ENCODE data around the gene UCN2.

Gene UCN2

GRCh38 chr3:48566401-48566760 is 2.8 kb upstream of the UCN2 start:
- ATAC-seq, result no peak
- TF ChIP-seq ZNF70 (CRISPR knock-in tag; IDR thresholded peaks at IDR 0.05) (no peak), PATZ1 (CRISPR knock-in tag; IDR thresholded peaks at IDR 0.05; ENCODE audit: borderline replicate concordance) (no peak), POU6F1 (CRISPR knock-in tag; IDR thresholded peaks at IDR 0.05; ENCODE audit: borderline replicate concordance, low read depth) (no peak), TSHZ2 (CRISPR knock-in tag; IDR thresholded peaks at IDR 0.05) (no peak), GLIS3 (CRISPR knock-in tag; IDR thresholded peaks at IDR 0.05) (no peak), CSDC2 (CRISPR knock-in tag; IDR thresholded peaks at IDR 0.05) (no peak), SNAI2 (CRISPR knock-in tag; IDR thresholded peaks at IDR 0.05) (no peak), PPARA (CRISPR knock-in tag; IDR thresholded peaks at IDR 0.05; ENCODE audit: borderline replicate concordance) (no peak), OSR1 (CRISPR knock-in tag; IDR thresholded peaks at IDR 0.05) (no peak), ESRRG (CRISPR knock-in tag; IDR thresholded peaks at IDR 0.05) (no peak), ZNF565 (CRISPR knock-in tag; conservative IDR thresholded peaks at IDR 0.05; ENCODE audit: low read depth) (no peak), CSRNP3 (CRISPR knock-in tag; IDR thresholded peaks at IDR 0.05) (no peak), TCF4 (CRISPR knock-in tag; IDR thresholded peaks at IDR 0.05; ENCODE audit: borderline replicate concordance) (no peak), CREB5 (CRISPR knock-in tag; IDR thresholded peaks at IDR 0.05; ENCODE audit: low read depth) (no peak), BACH2 (CRISPR knock-in tag; IDR thresholded peaks at IDR 0.05; ENCODE audit: borderline replicate concordance) (no peak)

- TF ChIP-seq ZNF70 (CRISPR knock-in tag; IDR thresholded peaks at IDR 0.05), result no peak
- no peak for TF ChIP-seq RARB (CRISPR knock-in tag; IDR thresholded peaks at IDR 0.05)
- no peak for TF ChIP-seq ZC3H10 (CRISPR knock-in tag; IDR thresholded peaks at IDR 0.05)
- TF ChIP-seq ARNTL (CRISPR knock-in tag; IDR thresholded peaks at IDR 0.05; ENCODE audit: borderline replicate concordance, low read depth), result no peak
- no peak for TF ChIP-seq BACH2 (CRISPR knock-in tag; IDR thresholded peaks at IDR 0.05; ENCODE audit: borderline replicate concordance)
- TF ChIP-seq CSRNP3 (CRISPR knock-in tag; IDR thresholded peaks at IDR 0.05), result no peak
- no peak for TF ChIP-seq GLIS3 (CRISPR knock-in tag; IDR thresholded peaks at IDR 0.05)
- peak; percentile 50 for ATAC-seq
Measured at GRCh38 chr3:48565591-48566400, 2.2 kb upstream of the UCN2 start.

GRCh38 chr3:48565186-48565585 is 1.6 kb upstream of the UCN2 start:
- ATAC-seq, result no peak
- TF ChIP-seq ZC3H10 (CRISPR knock-in tag; IDR thresholded peaks at IDR 0.05), result no peak
- TF ChIP-seq TCF4 (CRISPR knock-in tag; IDR thresholded peaks at IDR 0.05; ENCODE audit: borderline replicate concordance), result no peak
- TF ChIP-seq BACH2 (CRISPR knock-in tag; IDR thresholded peaks at IDR 0.05; ENCODE audit: borderline replicate concordance), result no peak
- TF ChIP-seq TSHZ2 (CRISPR knock-in tag; IDR thresholded peaks at IDR 0.05), result no peak
- no peak for TF ChIP-seq CREB5 (CRISPR knock-in tag; IDR thresholded peaks at IDR 0.05; ENCODE audit: low read depth)
- TF ChIP-seq TOX (CRISPR knock-in tag; IDR thresholded peaks at IDR 0.05; ENCODE audit: borderline replicate concordance), result no peak
- no peak for TF ChIP-seq PPARA (CRISPR knock-in tag; IDR thresholded peaks at IDR 0.05; ENCODE audit: borderline replicate concordance)
- TF ChIP-seq SNAI2 (CRISPR knock-in tag; IDR thresholded peaks at IDR 0.05), result no peak
- TF ChIP-seq ZFP3 (CRISPR knock-in tag; IDR thresholded peaks at IDR 0.05), result no peak
- TF ChIP-seq OSR1 (CRISPR knock-in tag; IDR thresholded peaks at IDR 0.05), result no peak
- no peak for TF ChIP-seq ESRRG (CRISPR knock-in tag; IDR thresholded peaks at IDR 0.05)
- no peak for TF ChIP-seq ARNTL (CRISPR knock-in tag; IDR thresholded peaks at IDR 0.05; ENCODE audit: borderline replicate concordance, low read depth)
- no peak for TF ChIP-seq RARB (CRISPR knock-in tag; IDR thresholded peaks at IDR 0.05)
